Measurements from ENCODE around the gene CHST9.
"Not testable (repeated sequence)": the region's sequence is repeated elsewhere in the genome, so short reads cannot be mapped to it uniquely, and the experiment has no call there.

The CHST9 gene

DNA sequence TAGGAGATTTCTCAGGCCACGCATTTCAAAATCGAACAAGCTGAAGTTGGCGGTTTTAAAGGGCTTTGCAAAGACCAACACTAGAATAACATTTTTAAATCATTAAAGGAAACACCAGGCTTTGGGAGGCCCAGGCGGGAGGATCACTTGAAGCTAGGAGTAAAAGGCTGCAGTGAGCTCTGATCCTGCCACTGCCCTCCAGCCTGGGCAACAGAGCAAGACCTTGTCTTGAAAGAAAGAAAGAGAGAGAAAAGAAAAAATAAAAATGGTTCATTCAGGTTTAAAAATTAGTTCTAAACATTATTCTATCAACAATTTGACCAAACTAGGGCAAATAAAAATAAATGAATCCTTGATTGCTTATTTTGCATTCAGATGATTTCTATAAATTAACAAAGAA lies 789 bp upstream of the CHST9 start:
- H3K4me1 Mint-ChIP-seq = no peaks in the 10 kb centered on the region
- no peaks in the 10 kb centered on the region for H3K36me3 Mint-ChIP-seq
- no peak overlapping the region for H3K4me3 Mint-ChIP-seq
- DNase-seq (ENCODE audit: low spot score in 2 of 2) = no peak
- no peak for ATAC-seq
- H3K27ac Mint-ChIP-seq = no peak overlapping the region
- H3K9me3 Mint-ChIP-seq = peaks cover 25% of the 10 kb centered on the region

DNA sequence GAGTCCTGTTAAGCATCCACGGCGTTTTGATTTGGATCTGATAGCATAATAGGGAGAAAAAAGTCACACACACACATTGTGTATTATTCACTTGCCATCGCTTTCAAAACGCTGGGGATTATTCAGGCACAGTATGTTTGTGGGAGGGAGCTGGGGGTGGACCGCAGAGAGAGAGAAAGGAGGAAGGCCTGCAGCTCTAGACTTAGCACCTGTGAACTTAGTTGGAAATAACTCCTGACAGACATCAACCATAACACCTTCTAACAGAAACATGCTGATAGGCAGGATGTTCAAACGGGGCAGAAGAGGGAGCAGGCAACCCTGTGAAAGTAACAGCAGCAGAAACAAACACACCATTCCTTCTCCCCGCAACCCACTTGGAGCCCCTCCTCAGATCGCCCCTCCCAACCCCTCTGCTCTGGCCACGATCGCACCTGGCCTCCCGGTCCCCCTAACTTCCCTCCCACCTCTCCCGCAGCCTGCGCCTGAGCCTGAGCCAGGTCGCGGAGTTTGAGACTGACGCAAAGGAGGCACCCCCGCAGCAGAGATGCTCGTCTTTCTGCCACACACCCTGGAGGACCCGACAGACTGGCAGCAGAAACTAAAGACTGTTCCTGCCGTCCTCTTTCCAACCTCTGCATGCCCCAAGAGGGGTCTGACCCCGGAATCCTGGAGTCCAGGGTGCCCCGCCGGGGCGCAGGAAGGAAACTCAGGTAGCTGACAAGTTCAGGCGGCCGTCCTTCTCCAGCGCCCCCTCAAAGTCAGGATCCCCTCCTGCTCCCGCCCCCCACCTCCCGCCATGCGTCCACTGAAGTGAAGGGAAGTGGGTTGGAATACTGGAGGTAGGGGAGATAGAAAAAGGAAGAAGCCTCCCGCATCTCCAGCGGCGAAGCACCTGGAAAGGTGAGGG lies 738 bp downstream of the CHST9 start:
- peaks cover 21% of the 10 kb centered on the region for H3K9me3 Mint-ChIP-seq
- no peaks in the 10 kb centered on the region for H3K36me3 Mint-ChIP-seq
- no peak overlapping the region for H3K27ac Mint-ChIP-seq
- ATAC-seq (no peak), DNase-seq (ENCODE audit: low spot score in 2 of 2) (no peak)
- H3K4me1 Mint-ChIP-seq = no peaks in the 10 kb centered on the region
- H3K4me3 Mint-ChIP-seq = no peak overlapping the region

DNA sequence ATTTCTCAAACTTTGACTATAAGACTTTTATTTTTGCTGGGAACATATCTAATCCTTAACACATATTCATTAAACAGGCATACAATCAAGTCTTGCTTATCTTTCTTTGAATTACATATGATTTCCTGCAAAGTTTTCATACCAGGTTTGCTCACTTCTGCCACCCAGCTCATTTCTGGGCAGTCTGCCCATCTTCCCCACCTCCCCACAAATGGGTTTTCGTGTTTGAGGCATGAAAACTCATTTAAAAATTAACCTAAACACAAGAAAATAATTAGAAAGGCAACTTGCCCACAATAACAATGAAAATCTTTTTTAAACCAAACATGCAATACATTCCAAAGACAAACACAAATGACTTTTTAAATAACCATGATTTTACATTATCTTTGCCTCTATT lies 3.4 kb downstream of the CHST9 start:
- no peak for ATAC-seq
- Mint-ChIP-seq H3K4me1 (no peaks in the 10 kb centered on the region), H3K4me3 (no peak overlapping the region)

DNA sequence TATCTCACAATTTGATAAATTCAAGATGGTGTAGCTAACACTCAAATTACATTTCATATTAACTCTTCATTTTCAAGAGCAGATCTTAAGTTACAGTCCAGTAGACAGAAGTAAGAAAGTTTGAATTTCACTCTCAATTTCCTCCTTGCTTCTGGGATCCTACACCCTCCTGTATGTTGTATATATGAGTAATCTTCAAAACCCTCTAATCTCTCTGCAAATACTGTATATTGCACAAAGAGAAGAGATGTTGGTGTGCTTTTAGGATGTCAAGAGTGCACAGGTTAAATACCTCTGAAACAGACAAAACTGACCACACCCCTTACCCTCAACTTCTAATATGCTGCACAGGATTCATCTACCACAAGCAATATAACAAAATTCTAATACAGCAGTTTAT lies 6.7 kb downstream of the CHST9 start:
- no peak overlapping the region for H3K4me3 Mint-ChIP-seq
- no peak for DNase-seq (ENCODE audit: low spot score in 2 of 2)
- H3K36me3 Mint-ChIP-seq = no peaks in the 10 kb centered on the region
- ATAC-seq = no peak
- no peaks in the 10 kb centered on the region for H3K4me1 Mint-ChIP-seq
- H3K9me3 Mint-ChIP-seq = peaks cover 20% of the 10 kb centered on the region
- no peak overlapping the region for H3K27ac Mint-ChIP-seq

More for the DNA sequence above, 3.4 kb downstream of the CHST9 start:
- no peak overlapping the region for H3K27ac Mint-ChIP-seq
- H3K36me3 Mint-ChIP-seq = no peaks in the 10 kb centered on the region
- H3K9me3 Mint-ChIP-seq = peaks cover 17% of the 10 kb centered on the region
- no peak for DNase-seq (ENCODE audit: low spot score in 2 of 2)

DNA sequence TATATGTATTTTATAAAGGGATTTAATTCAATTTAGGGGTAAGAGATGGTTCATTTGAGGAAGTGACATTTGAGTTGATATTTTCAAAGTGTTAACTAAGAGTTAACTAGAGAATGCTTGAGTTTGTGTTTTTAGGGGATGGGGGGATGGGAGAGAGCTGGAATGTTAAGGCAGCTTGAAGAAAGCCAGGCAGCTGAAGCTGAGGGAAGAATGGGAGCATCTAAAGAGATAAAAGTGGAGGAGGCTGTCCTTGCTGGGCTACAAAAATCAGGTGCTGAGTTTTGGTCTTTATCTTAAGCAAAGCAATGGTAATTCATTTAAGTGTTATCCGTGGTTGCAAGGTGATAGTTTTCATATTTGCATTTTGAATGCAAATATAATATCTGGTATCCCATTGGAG lies 9.2 kb downstream of the CHST9 start:
- ATAC-seq (no peak), DNase-seq (ENCODE audit: low spot score in 2 of 2) (no peak)
- H3K4me1 Mint-ChIP-seq = no peaks in the 10 kb centered on the region
- no peak overlapping the region for H3K4me3 Mint-ChIP-seq
- no peaks in the 10 kb centered on the region for H3K36me3 Mint-ChIP-seq
- H3K9me3 Mint-ChIP-seq = peaks cover 13% of the 10 kb centered on the region
- H3K27ac Mint-ChIP-seq = no peak overlapping the region

DNA sequence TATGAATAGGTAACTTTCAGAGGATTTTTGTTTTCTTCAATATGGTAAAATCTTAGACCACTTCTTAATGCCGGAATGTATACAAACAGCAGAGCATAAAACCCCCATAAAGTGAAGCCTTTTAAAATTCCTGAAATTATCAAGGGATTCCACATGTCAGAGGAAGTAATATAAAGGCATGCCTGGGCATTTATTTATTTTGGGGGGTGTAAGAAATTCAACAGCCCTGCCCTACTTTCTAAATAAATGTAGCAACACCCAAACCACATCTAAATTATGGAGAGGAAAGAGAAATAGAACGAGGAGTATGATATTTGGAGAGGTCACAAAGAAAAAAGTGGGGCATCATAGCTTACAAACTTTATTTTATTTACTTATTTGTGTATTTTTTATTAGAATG lies 9.9 kb downstream of the CHST9 start:
- H3K27ac Mint-ChIP-seq = no peak overlapping the region
- ATAC-seq = no peak
- no peaks in the 10 kb centered on the region for H3K4me1 Mint-ChIP-seq
- H3K4me3 Mint-ChIP-seq = no peak overlapping the region
- DNase-seq (ENCODE audit: low spot score in 2 of 2) = no peak
- no peaks in the 10 kb centered on the region for H3K36me3 Mint-ChIP-seq
- peaks cover 14% of the 10 kb centered on the region for H3K9me3 Mint-ChIP-seq

DNA sequence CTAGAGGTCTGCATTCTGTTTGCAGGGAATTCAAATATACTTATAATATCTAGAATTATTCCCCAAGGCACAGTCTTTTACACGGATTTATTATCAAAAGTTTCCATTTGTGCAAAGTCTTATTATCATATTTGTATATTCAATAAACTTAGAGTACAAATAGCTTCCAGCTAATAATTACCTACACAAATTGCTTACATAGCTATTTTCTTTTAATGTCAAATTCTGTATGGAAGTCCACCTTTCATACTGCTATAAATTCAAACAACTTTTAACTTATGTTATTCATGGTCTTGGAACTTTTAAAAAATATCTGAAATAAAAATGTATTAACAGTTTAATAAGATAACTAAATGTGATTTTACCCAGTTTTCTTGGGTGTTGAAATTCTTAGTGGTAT lies 13.1 kb downstream of the CHST9 start:
- Mint-ChIP-seq H3K27ac (no peak overlapping the region), H3K4me1 (no peaks in the 10 kb centered on the region), H3K36me3 (no peaks in the 10 kb centered on the region), H3K9me3 (peaks cover 27% of the 10 kb centered on the region), H3K4me3 (no peak overlapping the region)
- DNase-seq (ENCODE audit: low spot score in 2 of 2) (no peak), ATAC-seq (no peak)

DNA sequence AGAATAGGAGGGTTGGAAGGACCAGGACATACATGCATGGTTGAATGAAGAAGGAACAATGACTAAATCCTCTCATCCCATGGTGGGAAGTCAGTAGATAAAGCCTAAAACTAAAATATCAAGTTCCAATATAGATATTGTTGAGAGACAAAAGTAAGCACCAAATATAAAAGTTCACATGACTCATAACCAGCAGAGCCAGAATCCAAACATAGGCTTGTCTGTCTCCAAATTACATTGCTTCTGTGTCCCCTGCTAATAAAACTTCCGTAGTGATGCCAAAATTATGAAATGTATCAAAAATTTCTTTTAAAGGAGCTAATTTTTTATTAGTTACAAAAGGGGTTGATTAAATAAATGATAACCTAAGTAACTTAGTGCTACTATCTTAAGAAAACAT lies 19.7 kb downstream of the CHST9 start:
- Mint-ChIP-seq H3K4me3 (no peak overlapping the region), H3K27ac (no peak overlapping the region), H3K36me3 (no peaks in the 10 kb centered on the region), H3K4me1 (no peaks in the 10 kb centered on the region), H3K9me3 (peaks cover 34% of the 10 kb centered on the region)
- DNase-seq (ENCODE audit: low spot score in 2 of 2) (no peak), ATAC-seq (no peak)

DNA sequence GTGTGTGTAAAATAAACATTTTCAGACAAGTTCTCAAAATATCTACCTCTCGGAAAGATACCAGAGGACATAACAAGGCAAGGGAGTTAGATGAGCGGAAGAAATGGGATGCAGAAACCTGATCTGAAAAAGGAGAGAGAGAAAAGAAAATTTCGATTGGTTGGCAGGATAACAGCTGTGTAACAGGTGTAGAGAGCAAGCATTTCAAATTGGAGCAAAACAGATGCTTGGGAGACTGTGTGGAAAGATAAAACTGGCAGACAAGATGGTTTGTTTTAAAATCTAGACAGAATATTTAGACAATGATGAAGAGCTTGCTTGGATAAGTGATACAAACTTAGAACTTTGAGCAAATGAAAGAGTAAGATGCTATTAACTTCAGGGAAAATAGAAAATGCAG lies 20.2 kb downstream of the CHST9 start:
- Mint-ChIP-seq H3K4me1 (no peaks in the 10 kb centered on the region), H3K36me3 (no peaks in the 10 kb centered on the region), H3K9me3 (peaks cover 30% of the 10 kb centered on the region), H3K27ac (no peak overlapping the region), H3K4me3 (no peak overlapping the region)
- DNase-seq (ENCODE audit: low spot score in 2 of 2) (no peak), ATAC-seq (no peak)

DNA sequence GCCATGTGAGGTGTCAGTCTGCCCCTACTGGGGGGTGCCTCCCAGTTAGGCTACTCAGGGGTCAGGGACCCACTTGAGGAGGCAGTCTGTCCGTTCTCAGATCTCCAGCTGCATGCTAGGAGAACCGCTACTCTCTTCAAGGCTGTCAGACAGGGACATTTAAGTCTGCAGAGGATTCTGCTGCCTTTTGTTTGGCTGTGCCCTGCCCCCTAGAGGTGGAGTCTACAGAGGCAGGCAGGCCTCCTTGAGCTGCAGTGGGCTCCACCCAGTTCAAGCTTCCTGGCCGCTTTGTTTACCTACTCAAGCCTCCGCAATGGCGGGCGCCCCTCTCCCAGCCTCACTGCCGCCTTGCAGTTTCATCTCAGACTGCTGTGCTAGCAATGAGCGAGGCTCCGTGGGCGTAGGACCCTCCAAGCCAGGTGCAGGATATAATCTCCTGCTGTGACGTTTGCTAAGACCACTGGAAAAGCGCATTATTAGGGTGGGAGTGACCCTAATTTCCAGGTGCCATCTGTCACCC lies 21.9 kb downstream of the CHST9 start:
- not testable (repeated sequence) for H3K4me3 Mint-ChIP-seq; H3K27ac Mint-ChIP-seq; H3K4me1 Mint-ChIP-seq; ATAC-seq; H3K36me3 Mint-ChIP-seq; DNase-seq (ENCODE audit: low spot score in 2 of 2)
- H3K9me3 Mint-ChIP-seq = peaks cover 27% of the 10 kb centered on the region

DNA sequence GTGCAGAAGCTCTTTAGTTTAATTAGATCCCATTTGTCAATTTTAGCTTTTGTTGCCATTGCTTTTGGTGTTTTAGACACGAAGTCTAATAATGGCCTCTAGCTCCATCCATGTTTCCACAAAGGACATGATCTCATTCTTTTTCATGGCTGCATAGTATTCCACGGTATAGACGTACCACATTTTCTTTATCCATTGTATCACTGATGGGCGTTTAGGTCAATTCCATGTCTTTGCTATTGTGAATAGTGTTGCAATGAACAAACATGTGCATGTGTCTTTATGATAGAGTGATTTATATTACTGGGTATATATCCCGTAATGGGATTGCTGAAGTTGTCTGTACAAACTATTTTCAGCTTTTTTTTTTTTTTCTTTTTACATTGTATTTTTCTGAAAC lies 35.9 kb downstream of the CHST9 start:
- ATAC-seq; H3K4me1 Mint-ChIP-seq; H3K4me3 Mint-ChIP-seq; DNase-seq (ENCODE audit: low spot score in 2 of 2); H3K36me3 Mint-ChIP-seq; H3K27ac Mint-ChIP-seq: not testable (repeated sequence)
- peaks cover 29% of the 10 kb centered on the region for H3K9me3 Mint-ChIP-seq

DNA sequence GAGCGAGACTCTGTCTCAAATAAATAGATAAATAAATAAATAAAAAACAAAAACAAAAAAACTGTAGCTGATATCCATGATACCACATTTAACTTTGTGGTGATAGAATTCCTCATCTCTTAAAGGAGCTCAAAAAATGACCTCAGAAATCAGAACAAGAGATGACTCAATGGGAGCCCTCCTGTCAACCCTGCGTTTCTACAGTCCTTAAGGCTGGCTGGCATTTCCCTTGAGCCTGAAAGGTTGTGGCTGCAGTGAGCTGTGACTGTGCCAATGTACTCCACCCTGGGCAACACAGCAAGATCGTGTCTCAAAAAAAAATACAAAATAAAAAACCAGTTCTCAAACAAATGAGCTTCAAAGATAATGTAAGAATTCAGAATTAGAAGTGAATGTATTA lies 40.4 kb downstream of the CHST9 start:
- no peaks in the 10 kb centered on the region for H3K4me1 Mint-ChIP-seq
- DNase-seq (ENCODE audit: low spot score in 2 of 2) (no peak), ATAC-seq (no peak)
- H3K9me3 Mint-ChIP-seq = peaks cover 16% of the 10 kb centered on the region
- no peak overlapping the region for H3K27ac Mint-ChIP-seq
- no peak overlapping the region for H3K4me3 Mint-ChIP-seq
- H3K36me3 Mint-ChIP-seq = no peaks in the 10 kb centered on the region

DNA sequence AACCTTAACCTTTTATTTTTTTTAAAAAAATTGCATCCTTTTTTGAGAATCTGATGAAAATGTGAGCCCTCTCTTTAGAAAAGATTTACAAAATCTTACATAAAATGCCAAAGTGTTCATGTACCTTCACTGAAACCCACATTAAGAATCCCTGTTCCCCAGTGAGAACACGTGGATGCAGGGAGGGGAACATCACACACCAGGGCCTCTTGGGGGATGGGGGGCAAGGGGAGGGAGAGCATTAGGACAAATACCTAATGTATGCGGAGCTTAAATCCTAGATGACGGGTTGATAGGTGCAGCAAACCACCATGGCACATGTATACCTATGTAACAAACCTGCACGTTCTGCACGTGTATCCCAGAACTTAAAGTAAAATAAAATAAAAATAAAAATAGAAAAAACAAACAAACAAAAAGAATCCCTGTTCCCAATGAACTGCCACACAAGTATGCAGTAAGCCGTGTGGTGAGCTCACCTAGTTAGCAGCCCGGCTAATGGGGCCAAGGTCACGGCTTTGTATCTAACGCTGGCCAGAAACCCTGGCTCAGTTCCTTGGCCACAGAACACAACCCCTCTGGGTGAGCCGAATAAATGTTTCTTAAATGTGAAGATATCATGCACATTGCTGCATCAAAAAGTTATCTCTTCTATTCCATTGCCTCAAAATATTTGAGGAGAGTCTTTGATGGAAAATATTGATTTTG lies 41.4 kb downstream of the CHST9 start:
- H3K36me3 Mint-ChIP-seq = no peaks in the 10 kb centered on the region
- ATAC-seq = no peak
- no peak for DNase-seq (ENCODE audit: low spot score in 2 of 2)
- H3K27ac Mint-ChIP-seq = no peak overlapping the region
- peaks cover 14% of the 10 kb centered on the region for H3K9me3 Mint-ChIP-seq
- H3K4me1 Mint-ChIP-seq = no peaks in the 10 kb centered on the region
- no peak overlapping the region for H3K4me3 Mint-ChIP-seq

DNA sequence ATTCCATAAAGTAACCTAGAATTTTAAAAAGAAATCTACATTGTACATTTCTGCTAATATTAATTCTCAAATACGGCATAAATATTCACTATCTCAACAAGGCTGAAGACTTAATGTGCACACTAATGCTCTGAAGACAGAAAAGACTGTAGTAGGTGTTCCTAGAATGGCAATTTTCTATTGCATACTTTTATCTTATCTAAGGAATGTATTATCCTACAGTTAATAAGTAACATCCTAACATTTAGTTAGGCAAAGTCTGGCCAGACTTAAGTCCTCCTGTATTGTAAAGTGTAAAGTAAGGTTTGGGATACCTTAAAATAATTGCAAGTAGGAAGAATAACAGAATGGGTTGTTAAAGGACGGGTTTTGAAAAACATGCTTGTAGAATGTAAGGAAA lies 42.2 kb downstream of the CHST9 start:
- DNase-seq (ENCODE audit: low spot score in 2 of 2) = no peak
- H3K27ac Mint-ChIP-seq = no peak overlapping the region
- no peaks in the 10 kb centered on the region for H3K4me1 Mint-ChIP-seq
- H3K4me3 Mint-ChIP-seq = no peak overlapping the region
- H3K36me3 Mint-ChIP-seq = no peaks in the 10 kb centered on the region
- peaks cover 14% of the 10 kb centered on the region for H3K9me3 Mint-ChIP-seq
- ATAC-seq = no peak

DNA sequence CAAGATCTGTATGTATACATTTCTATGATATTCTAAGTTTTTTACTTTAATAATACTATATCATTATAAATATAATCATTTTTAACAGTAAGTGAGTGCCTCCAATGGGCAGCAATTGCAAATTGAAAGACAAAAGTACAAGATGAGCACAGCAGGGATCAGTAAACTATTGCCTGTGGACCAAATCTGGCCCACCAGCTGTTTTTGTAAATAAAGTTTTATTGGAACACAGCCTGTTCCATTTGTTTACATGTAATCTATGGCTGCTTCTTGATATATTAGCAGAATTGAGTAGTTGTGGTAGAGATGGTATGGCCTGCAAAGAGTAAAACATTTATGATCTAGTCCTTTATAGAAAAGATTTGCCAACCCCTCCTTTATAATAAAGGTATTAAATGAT lies 43.2 kb downstream of the CHST9 start:
- no peak overlapping the region for H3K27ac Mint-ChIP-seq
- DNase-seq (ENCODE audit: low spot score in 2 of 2) (no peak), ATAC-seq (no peak)
- peaks cover 13% of the 10 kb centered on the region for H3K9me3 Mint-ChIP-seq
- H3K4me3 Mint-ChIP-seq = no peak overlapping the region
- H3K4me1 Mint-ChIP-seq = no peaks in the 10 kb centered on the region
- H3K36me3 Mint-ChIP-seq = no peaks in the 10 kb centered on the region

DNA sequence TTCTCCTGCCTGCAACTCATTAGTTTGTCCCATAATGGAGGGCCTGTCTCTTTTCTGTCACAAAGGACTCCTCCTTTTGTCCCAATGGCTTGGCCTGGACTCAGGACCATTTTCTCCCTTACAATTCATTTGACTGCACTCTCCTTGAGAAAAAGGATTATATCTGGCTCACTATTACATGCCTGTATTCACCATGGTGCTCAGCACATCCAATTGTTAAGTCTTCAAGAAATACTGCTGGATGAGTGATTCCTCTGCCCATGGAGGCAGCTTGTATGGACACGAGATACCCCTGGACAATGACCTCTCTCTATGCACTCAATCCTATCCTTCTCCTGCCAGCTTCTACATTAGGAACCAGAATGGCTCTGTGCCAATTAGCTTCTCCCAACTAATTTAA lies 47.0 kb downstream of the CHST9 start:
- Mint-ChIP-seq H3K4me1 (no peaks in the 10 kb centered on the region), H3K4me3 (no peak overlapping the region), H3K36me3 (no peaks in the 10 kb centered on the region), H3K9me3 (peaks cover 15% of the 10 kb centered on the region), H3K27ac (no peak overlapping the region)
- no peak for ATAC-seq
- DNase-seq (ENCODE audit: low spot score in 2 of 2) = no peak
